A549 (cell line): ENCODE measurements around the gene LLGL2. TPM values are rescaled to one million over a fixed set of nuclear protein-coding genes. Genes with fewer than 3 reads are reported as not detected.
A peak's percentile ranks its signal among the peaks of the same experiment; 100 is the strongest.

Source experiments
- ATAC-seq, 2 experiments: fragments of 200-7000 bp in 1 of 2; fragments of >200 bp in 1 of 2; cut with Nextera tagmentation in 1 of 2; cut with Tn5 transposase in 1 of 2; 3 replicates each; pipeline versions ENCODE4 v1.8.0 to v1.9.1; 2018 to 2020; ENCODE audit warnings: mild to moderate bottlenecking in 1 of 2, moderate library complexity in 1 of 2
- CTCF ChIA-PET: fragments of 300-600 bp; sonication (Branson Sonifier 250); formaldehyde crosslinking; extraction: SDS; loops from one replicate; lab custom pipeline; 2021; ENCODE audit warnings: antibody characterized with exemption, inconsistent platforms; lab: Yijun Ruan, JAX
- POLR2A ChIA-PET: fragments of 350-600 bp; formaldehyde crosslinking; extraction: SDS; loops from one replicate; lab custom pipeline; 2021; ENCODE audit warnings: antibody characterized with exemption, inconsistent platforms; lab: Yijun Ruan, JAX
- DNase-seq, 2 experiments: peaks; one replicate each; pipeline versions ENCODE4 v3.0.0 to v3.0.0-alpha.2; 2011 to 2016; ENCODE audit warnings: low read depth in 1 of 2, low spot score in 1 of 2
- FAIRE-seq: peaks from 2 replicates; lab custom pipeline; 2011; peaks lifted over from hg19 to GRCh38; lab: Jason Lieb, UNC
- H3K27ac ChIP-seq, 2 experiments: fragments of >200 bp; sonication (Bioruptor Twin); formaldehyde crosslinking; 3 replicates each; pipeline ENCODE4 v1.5.1; 2016 to 2017
- H3K4me1 ChIP-seq: fragments of >200 bp; sonication (Bioruptor Twin); formaldehyde crosslinking; 3 replicates; pipeline ENCODE4 v1.6.1; 2016
- H3K4me2 ChIP-seq: fragments of >200 bp; sonication (Bioruptor Twin); formaldehyde crosslinking; 3 replicates; pipeline ENCODE4 v1.6.1; 2016
- H3K4me3 ChIP-seq: fragments of >200 bp; sonication (Bioruptor Twin); formaldehyde crosslinking; 3 replicates; pipeline ENCODE4 v1.5.1; 2016
- H3K9me3 ChIP-seq: fragments of >200 bp; sonication (Bioruptor Twin); formaldehyde crosslinking; 3 replicates; pipeline ENCODE4 v1.6.1; 2016
- BHLHE40 ChIP-seq: IDR thresholded peaks from 2 replicates; pipeline ENCODE4 v1.6.1; 2012; ENCODE audit warnings: low read depth, low read length, inconsistent platforms
- EHF ChIP-seq: fragments of 250-450 bp; sonication (Bioruptor Pico); IDR thresholded peaks from 2 replicates; pipeline ENCODE4 v1.5.0; 2020; ENCODE audit warnings: mild to moderate bottlenecking
- EP300 ChIP-seq, 2 experiments: fragments of >200 bp; sonication (Bioruptor Twin); formaldehyde crosslinking; IDR thresholded peaks; 2 replicates in 1 of 2; 3 replicates in 1 of 2; pipeline ENCODE4 v1.6.1; 2016 to 2017
- HEYL ChIP-seq: fragments of 250-450 bp; sonication (Bioruptor Pico); IDR thresholded peaks from 2 replicates; pipeline ENCODE4 v1.8.0; 2021; ENCODE audit warnings: mild to moderate bottlenecking, moderate library complexity
- HOXA7 ChIP-seq: fragments of 250-450 bp; sonication (Bioruptor Pico); IDR thresholded peaks from 2 replicates; pipeline ENCODE4 v1.5.0; 2020; ENCODE audit warnings: mild to moderate bottlenecking, moderate library complexity
- KDM5A ChIP-seq: fragments of 200-600 bp; sonication (generic); IDR thresholded peaks from 2 replicates; pipeline ENCODE4 v1.6.1; 2016; ENCODE audit warnings: antibody characterized with exemption, mild to moderate bottlenecking
- MAFK ChIP-seq: fragments of 450-650 bp; IDR thresholded peaks from 2 replicates; pipeline ENCODE4 v1.6.1; 2014; ENCODE audit not compliant: partially characterized antibody
- MAZ ChIP-seq: fragments of 150-350 bp; IDR thresholded peaks from 2 replicates; pipeline ENCODE4 v1.6.1; 2014; ENCODE audit warnings: antibody characterized with exemption, low read depth, low read length, borderline replicate concordance
- MYC ChIP-seq: IDR thresholded peaks from 2 replicates; pipeline ENCODE4 v1.6.1; 2012; ENCODE audit warnings: mild to moderate bottlenecking, inconsistent platforms, low read length, improper control_type of control experiment, borderline replicate concordance
- NFE2L2 ChIP-seq: fragments of 150-350 bp; conservative IDR thresholded peaks from 2 replicates; pipeline ENCODE4 v1.6.1; 2014; ENCODE audit warnings: low read length
- NPAS2 ChIP-seq: fragments of 250-450 bp; sonication (Bioruptor Pico); IDR thresholded peaks from 2 replicates; pipeline ENCODE4 v1.8.0; 2022; ENCODE audit warnings: mild to moderate bottlenecking, moderate library complexity, borderline replicate concordance
- NR3C1 ChIP-seq: fragments of >200 bp; sonication (Bioruptor Twin); formaldehyde crosslinking; IDR thresholded peaks from 3 replicates; pipeline ENCODE4 v1.6.1; 2017
- PHF8 ChIP-seq: fragments of 200-600 bp; sonication (generic); IDR thresholded peaks from 2 replicates; pipeline ENCODE4 v1.6.1; 2016; ENCODE audit warnings: low read depth, mild to moderate bottlenecking, antibody characterized with exemption, moderate library complexity, borderline replicate concordance
- POLR2AphosphoS2 ChIP-seq: conservative IDR thresholded peaks from 2 replicates; pipeline ENCODE4 v1.6.1; 2012; ENCODE audit warnings: low read length, improper control_type of control experiment, inconsistent platforms
- RARB ChIP-seq: fragments of 250-450 bp; sonication (Bioruptor Pico); IDR thresholded peaks from 2 replicates; pipeline ENCODE4 v1.8.0; 2021; ENCODE audit warnings: mild to moderate bottlenecking, moderate library complexity
- RCOR1 ChIP-seq: fragments of 150-350 bp; IDR thresholded peaks from 2 replicates; pipeline ENCODE4 v1.6.1; 2014; ENCODE audit warnings: antibody characterized with exemption, low read length, low read depth
- RNF2 ChIP-seq: fragments of 200-600 bp; sonication (generic); IDR thresholded peaks from 2 replicates; pipeline ENCODE4 v1.6.1; 2016; ENCODE audit warnings: low read depth, mild to moderate bottlenecking, antibody characterized with exemption, moderate library complexity, borderline replicate concordance
- ZFP36 ChIP-seq: fragments of 450-650 bp; IDR thresholded peaks from 2 replicates; pipeline ENCODE4 v1.6.1; 2014; ENCODE audit warnings: borderline replicate concordance; ENCODE audit not compliant: partially characterized antibody
- WGBS: methylation state at CpG from one replicate; pipeline ENCODE4 v1.1.6; 2017; ENCODE audit errors: missing lambda C conversion rate; 5-methylcytosine and 5-hydroxymethylcytosine counted together
- polyA plus RNA-seq, 4 experiments: library from polyadenylated mRNA; depleted of rRNA in 3 of 4; stranded (reverse); fragments of >200 nt; fragmentation: RNase III in 1 of 4; extraction: RNeasy Plus Mini Kit Qiagen cat#74134 plus additional on column Dnase treatment in 1 of 4; gene quantifications; 2 replicates in 3 of 4; 3 replicates in 1 of 4; pipeline ENCODE4 v1.2.3, GENCODE V29; 2011 to 2017
- TF ChIP-seq, protein P1 (sequence below): fragments of 150-350 bp; IDR thresholded peaks from 2 replicates; pipeline ENCODE4 v1.6.1; 2014; ENCODE audit warnings: low read depth, mild to moderate bottlenecking, low read length
- TF ChIP-seq, protein P2 (sequence below): fragments of 250-450 bp; sonication (Bioruptor Pico); IDR thresholded peaks from 2 replicates; pipeline ENCODE4 v1.5.0; 2020; ENCODE audit warnings: low read depth, mild to moderate bottlenecking, moderate library complexity
- TF ChIP-seq, protein P3 (sequence below): IDR thresholded peaks from 2 replicates; pipeline ENCODE4 v1.6.1; 2012
- TF ChIP-seq, protein P4 (sequence below): fragments of >200 bp; sonication (Bioruptor Twin); formaldehyde crosslinking; IDR thresholded peaks from 2 replicates; pipeline ENCODE4 v1.6.1; 2016
- TF ChIP-seq, protein P5 (sequence below): fragments of >200 bp; sonication (Bioruptor Twin); formaldehyde crosslinking; IDR thresholded peaks from 3 replicates; pipeline ENCODE4 v1.6.1; 2016
- TF ChIP-seq, protein P6 (sequence below): IDR thresholded peaks from 2 replicates; pipeline ENCODE4 v1.6.1; 2012

The LLGL2 gene
- polyA plus RNA-seq, 2 of the 4 experiments (the other 2 are of a cell fraction), result 18.9 to 35.0 TPM

DNA sequence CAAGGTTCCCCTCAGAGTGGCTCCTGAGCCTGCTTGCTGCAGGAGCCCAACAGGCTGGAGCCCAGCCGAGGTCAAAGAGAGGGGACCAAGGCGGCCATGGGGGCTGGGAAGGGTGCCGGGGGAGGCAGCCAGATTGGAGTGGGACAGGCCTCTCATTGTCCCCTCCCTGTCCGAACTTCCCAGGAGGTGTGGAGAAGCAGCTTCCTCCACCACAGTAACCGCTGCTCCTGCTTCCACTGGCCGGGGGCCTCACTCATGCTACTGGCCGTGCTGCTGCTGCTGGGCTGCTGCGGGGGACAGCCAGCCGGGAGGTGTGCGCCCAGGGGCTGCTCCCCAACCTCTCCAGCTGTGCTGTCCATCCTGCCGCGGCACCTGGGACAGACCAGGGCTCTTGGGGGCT, 39.8 kb upstream of the LLGL2 start:
- DNase-seq (no peak), ATAC-seq (no peak), FAIRE-seq (no peak)
- Histone ChIP-seq H3K9me3 (no peaks in the 10 kb centered on the region), H3K4me3 (no peak overlapping the region), H3K27ac (no peak overlapping the region), H3K4me1 (no peaks in the 10 kb centered on the region), H3K4me2 (no peak overlapping the region)
- TF ChIP-seq, protein P1, sequence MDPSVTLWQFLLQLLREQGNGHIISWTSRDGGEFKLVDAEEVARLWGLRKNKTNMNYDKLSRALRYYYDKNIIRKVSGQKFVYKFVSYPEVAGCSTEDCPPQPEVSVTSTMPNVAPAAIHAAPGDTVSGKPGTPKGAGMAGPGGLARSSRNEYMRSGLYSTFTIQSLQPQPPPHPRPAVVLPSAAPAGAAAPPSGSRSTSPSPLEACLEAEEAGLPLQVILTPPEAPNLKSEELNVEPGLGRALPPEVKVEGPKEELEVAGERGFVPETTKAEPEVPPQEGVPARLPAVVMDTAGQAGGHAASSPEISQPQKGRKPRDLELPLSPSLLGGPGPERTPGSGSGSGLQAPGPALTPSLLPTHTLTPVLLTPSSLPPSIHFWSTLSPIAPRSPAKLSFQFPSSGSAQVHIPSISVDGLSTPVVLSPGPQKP, result no peak
- TF ChIP-seq NR3C1 (no peak), NFE2L2 (no peak), NPAS2 (CRISPR knock-in tag) (no peak), MAFK (no peak)
- TF ChIP-seq, protein P2, sequence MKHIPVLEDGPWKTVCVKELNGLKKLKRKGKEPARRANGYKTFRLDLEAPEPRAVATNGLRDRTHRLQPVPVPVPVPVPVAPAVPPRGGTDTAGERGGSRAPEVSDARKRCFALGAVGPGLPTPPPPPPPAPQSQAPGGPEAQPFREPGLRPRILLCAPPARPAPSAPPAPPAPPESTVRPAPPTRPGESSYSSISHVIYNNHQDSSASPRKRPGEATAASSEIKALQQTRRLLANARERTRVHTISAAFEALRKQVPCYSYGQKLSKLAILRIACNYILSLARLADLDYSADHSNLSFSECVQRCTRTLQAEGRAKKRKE (CRISPR knock-in tag), result no peak
- TF ChIP-seq, protein P3, sequence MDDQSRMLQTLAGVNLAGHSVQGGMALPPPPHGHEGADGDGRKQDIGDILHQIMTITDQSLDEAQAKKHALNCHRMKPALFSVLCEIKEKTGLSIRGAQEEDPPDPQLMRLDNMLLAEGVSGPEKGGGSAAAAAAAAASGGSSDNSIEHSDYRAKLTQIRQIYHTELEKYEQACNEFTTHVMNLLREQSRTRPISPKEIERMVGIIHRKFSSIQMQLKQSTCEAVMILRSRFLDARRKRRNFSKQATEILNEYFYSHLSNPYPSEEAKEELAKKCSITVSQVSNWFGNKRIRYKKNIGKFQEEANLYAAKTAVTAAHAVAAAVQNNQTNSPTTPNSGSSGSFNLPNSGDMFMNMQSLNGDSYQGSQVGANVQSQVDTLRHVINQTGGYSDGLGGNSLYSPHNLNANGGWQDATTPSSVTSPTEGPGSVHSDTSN, result no peak
- 88% methylated on average over 7 of the region's 12 CpGs for WGBS
- POLR2A ChIA-PET, result no interaction called here
- CTCF ChIA-PET, result interaction anchor here (0.8 to 6.1 kb wide), 9 partner anchors 13 to 163 kb away, joined by 3 to 26 read pairs (median 5); no protein-coding TSS in a partner anchor

DNA sequence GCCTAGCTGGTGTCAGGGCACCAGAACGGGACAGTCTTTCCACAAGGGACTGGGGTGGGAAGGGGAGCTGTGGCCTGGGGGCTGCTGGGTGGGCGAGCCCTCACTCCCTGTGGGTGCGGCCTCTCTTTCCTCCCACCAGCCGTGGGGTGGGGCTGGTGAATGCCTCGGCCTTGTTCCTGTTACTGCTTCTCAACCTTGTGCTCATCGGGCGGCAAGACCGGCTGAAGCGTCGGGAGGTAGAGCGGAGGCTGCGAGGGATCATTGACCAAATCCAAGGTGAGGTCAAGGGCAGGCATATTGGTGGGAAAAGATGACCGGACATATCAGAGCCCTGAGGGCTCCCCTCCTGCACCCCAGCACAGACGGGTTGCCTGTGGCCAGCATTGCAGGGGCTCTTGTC, 39.3 kb upstream of the LLGL2 start:
- POLR2A ChIA-PET, result no interaction called here
- CTCF ChIA-PET, result interaction anchor here (0.6 to 6.1 kb wide), 12 partner anchors 10 to 163 kb away, joined by 3 to 26 read pairs (median 5); partner anchors contain the start of genes SMIM5 and TSEN54
- DNase-seq, result no peak
- no peak overlapping the region for H3K4me3 ChIP-seq
- 88% methylated on average over 14 of the region's 14 CpGs for WGBS
- H3K9me3 ChIP-seq, result no peaks in the 10 kb centered on the region
- H3K27ac ChIP-seq, result no peak overlapping the region
- no peak for ATAC-seq
- TF ChIP-seq RNF2, result no peak
- no peak overlapping the region for H3K4me2 ChIP-seq
- no peaks in the 10 kb centered on the region for H3K4me1 ChIP-seq
- FAIRE-seq, result no peak

DNA sequence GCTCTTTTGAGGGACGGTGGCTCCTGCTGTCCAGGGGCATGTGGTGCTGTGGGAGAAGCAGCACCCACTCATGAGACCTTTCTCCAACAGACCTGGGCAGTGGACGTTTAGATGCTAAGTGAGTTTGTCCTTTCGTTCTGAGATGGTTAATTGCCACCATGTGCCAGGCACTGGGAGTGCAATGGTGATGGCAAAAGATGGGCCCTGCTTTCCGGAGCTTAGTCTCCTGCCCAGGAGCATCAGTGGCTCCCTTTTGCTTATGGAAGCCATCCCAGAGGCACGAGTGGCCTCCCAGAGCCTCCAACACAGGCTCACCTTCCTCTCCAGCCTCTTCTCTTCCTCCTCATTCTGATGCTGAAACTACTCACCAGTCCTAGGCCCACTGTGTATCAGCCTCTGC, 38.5 kb upstream of the LLGL2 start:
- FAIRE-seq, result no peak
- peak in 1 of 2 experiments; percentile 22; a peak in 3 of 6 replicates for ATAC-seq
- CTCF ChIA-PET, result interaction anchor here (0.6 to 6.1 kb wide), 19 partner anchors 9 to 263 kb away, joined by 3 to 26 read pairs (median 4); partner anchors contain the start of genes SMIM5, TMEM94 and TSEN54

More for the DNA sequence above, 38.5 kb upstream of the LLGL2 start:
- no peak overlapping the region for H3K4me3 ChIP-seq
- DNase-seq, result no peak
- no peaks in the 10 kb centered on the region for H3K9me3 ChIP-seq
- TF ChIP-seq EP300 (IDR thresholded peaks at IDR 0.05), result no peak
- TF ChIP-seq MAZ, result no peak
- no peak for TF ChIP-seq BHLHE40
- TF ChIP-seq RARB, result no peak
- TF ChIP-seq HEYL, result no peak
- no peak for TF ChIP-seq RCOR1
- no peak for TF ChIP-seq HOXA7
- TF ChIP-seq POLR2AphosphoS2, result no peak
- TF ChIP-seq, protein P4, sequence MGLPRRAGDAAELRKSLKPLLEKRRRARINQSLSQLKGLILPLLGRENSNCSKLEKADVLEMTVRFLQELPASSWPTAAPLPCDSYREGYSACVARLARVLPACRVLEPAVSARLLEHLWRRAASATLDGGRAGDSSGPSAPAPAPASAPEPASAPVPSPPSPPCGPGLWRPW, result no peak
- TF ChIP-seq PHF8, result no peak
- TF ChIP-seq, protein P5, sequence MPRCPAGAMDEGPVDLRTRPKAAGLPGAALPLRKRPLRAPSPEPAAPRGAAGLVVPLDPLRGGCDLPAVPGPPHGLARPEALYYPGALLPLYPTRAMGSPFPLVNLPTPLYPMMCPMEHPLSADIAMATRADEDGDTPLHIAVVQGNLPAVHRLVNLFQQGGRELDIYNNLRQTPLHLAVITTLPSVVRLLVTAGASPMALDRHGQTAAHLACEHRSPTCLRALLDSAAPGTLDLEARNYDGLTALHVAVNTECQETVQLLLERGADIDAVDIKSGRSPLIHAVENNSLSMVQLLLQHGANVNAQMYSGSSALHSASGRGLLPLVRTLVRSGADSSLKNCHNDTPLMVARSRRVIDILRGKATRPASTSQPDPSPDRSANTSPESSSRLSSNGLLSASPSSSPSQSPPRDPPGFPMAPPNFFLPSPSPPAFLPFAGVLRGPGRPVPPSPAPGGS, result no peak
- no peak for TF ChIP-seq ZFP36
- no peak for TF ChIP-seq MYC
- no peak for TF ChIP-seq KDM5A
- TF ChIP-seq, protein P6, sequence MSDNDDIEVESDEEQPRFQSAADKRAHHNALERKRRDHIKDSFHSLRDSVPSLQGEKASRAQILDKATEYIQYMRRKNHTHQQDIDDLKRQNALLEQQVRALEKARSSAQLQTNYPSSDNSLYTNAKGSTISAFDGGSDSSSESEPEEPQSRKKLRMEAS, result no peak
- no peak for TF ChIP-seq EHF
- TF ChIP-seq, protein P1, result no peak
- TF ChIP-seq, all 56 proteins: peak for 0
- Histone ChIP-seq H3K27ac (no peak overlapping the region), H3K4me2 (no peak overlapping the region), H3K4me1 (no peaks in the 10 kb centered on the region)
- POLR2A ChIA-PET, result no interaction called here
- 73% methylated on average over 5 of the region's 5 CpGs for WGBS
